ENCODE data around the gene IVD.

- TF ChIP-seq, protein P1, sequence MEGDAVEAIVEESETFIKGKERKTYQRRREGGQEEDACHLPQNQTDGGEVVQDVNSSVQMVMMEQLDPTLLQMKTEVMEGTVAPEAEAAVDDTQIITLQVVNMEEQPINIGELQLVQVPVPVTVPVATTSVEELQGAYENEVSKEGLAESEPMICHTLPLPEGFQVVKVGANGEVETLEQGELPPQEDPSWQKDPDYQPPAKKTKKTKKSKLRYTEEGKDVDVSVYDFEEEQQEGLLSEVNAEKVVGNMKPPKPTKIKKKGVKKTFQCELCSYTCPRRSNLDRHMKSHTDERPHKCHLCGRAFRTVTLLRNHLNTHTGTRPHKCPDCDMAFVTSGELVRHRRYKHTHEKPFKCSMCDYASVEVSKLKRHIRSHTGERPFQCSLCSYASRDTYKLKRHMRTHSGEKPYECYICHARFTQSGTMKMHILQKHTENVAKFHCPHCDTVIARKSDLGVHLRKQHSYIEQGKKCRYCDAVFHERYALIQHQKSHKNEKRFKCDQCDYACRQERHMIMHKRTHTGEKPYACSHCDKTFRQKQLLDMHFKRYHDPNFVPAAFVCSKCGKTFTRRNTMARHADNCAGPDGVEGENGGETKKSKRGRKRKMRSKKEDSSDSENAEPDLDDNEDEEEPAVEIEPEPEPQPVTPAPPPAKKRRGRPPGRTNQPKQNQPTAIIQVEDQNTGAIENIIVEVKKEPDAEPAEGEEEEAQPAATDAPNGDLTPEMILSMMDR (conservative IDR thresholded peaks at IDR 0.05 in 1 of 2, IDR thresholded peaks at IDR 0.05 in 1 of 2; ENCODE audit: extremely low read depth in 1 of 2, insufficient read depth in 1 of 2, low read depth in 1 of 2, low read length in 2 of 2): no peak
- TF ChIP-seq EZH2 (IDR thresholded peaks at IDR 0.05; ENCODE audit: borderline replicate concordance, low read length): no peak
Observed at GRCh38 chr15:40381818-40382529, 23.6 kb upstream of the IVD start.
